ENCODE data around the gene TSPOAP1. TPM values are rescaled to one million over a fixed set of nuclear protein-coding genes. Genes with fewer than 3 reads are reported as not detected.

TSPOAP1 gene
- total and polyA plus RNA-seq, 2 of the 4 experiments (the other 2 are of a cell fraction) = 0.90 to 1.6 TPM

DNA sequence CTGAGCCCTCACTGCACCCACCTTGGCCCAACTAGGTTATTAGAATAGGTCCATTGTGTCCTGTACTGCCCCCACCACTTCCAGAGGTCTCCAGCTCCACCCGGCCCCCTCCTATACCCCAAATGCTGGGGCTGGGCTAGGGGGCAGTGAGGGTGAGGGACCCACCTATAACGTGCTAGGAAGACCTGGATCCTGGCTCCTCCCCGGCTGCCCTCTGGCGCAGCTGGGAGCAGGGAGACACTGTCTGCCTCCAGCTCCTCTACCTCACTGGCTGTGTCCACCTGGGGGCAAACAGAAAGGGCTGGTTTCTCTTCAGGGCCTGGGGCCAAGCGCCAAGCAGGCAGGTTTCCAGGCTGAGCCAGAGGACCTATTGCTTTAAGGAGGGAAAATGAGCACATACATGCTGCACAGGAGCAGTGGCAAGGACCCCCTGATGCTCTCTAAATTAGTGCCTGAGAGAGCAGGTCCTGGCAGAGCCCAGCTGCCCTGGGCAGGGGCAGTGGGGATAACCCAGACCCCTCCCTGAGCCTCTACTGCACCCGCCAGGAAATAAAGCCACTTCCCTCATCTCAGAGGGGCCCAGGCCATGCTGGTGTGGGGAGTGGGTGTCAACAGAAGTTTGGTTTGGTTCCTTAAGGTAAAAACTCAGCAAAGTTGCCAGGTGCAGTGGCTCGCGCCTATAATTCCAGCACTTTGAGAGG is 12.2 kb downstream of the TSPOAP1 start:
- no peaks in the 10 kb centered on the region for H4K20me1 ChIP-seq (ENCODE audit: insufficient read depth, low read length)
- BruUV-seq (replicated peaks) = no TSS peak
- no peak for ATAC-seq (ENCODE audit: low read depth)
- H3K14ac ChIP-seq (replicated peaks; ENCODE audit: low read depth, low read length) = no peak overlapping the region
- no peak overlapping the region for H3K9ac ChIP-seq (ENCODE audit: low read depth, low read length)
- no peak for DNase-seq
- no peak overlapping the region for H2BK5ac ChIP-seq (ENCODE audit: low read depth, low read length, poor library complexity, severe bottlenecking)
- no peak overlapping the region for H3K4ac ChIP-seq (ENCODE audit: low read depth, low read length)
- no peaks in the 10 kb centered on the region for H3K27me3 ChIP-seq (ENCODE audit: control insufficient read depth, insufficient read depth, low read length)
- no peak overlapping the region for H2AFZ ChIP-seq (replicated peaks; ENCODE audit: low read length, poor library complexity)
- dilution Hi-C loops (cut with HindIII; ENCODE audit: low sequenced_read_pairs, unreplicated experiment) (no loop called here), in situ Hi-C loops (cut with MboI; ENCODE audit: low sequenced_read_pairs) (loop anchor here (5.0 kb wide), 2 partner anchors 101 to 131 kb away; partner anchors contain the start of gene RNF43), intact Hi-C loops (cut with micrococcal nuclease) (loop anchor here (2.0 kb wide), 1 partner anchor 36 kb away; the partner anchor contains the start of gene SUPT4H1)
- H3K4me2 ChIP-seq (ENCODE audit: low read depth, low read length) = no peak overlapping the region
- ChIA-PET CTCF (interaction anchor here (1.0 to 1.7 kb wide), 4 partner anchors 24 to 72 kb away, joined by 3 to 6 read pairs (median 4); no protein-coding TSS in a partner anchor), POLR2A (ENCODE audit: unreplicated experiment) (no interaction called here)
- H3K18ac ChIP-seq (ENCODE audit: low read depth, low read length) = no peak overlapping the region
- H2AK9ac ChIP-seq (replicated peaks; ENCODE audit: low read depth, low read length, poor library complexity) = no peak overlapping the region
- no peaks in the 10 kb centered on the region for H3K9me1 ChIP-seq (ENCODE audit: insufficient read depth, low read length)
- H2BK15ac ChIP-seq (ENCODE audit: low read depth, low read length) = no peak overlapping the region
- no peaks in the 10 kb centered on the region for H3K4me1 ChIP-seq (ENCODE audit: control insufficient read depth, insufficient read depth, low read length)
- no peak overlapping the region for H4K5ac ChIP-seq (ENCODE audit: low read depth, low read length)
- no peak overlapping the region for H2AK5ac ChIP-seq (ENCODE audit: low read depth, low read length)
- H3K79me1 ChIP-seq (ENCODE audit: low read depth in 1 of 2, low read length in 2 of 2) = no peaks in the 10 kb centered on the region
- H3K56ac ChIP-seq (ENCODE audit: extremely low read depth, insufficient read depth, low read length) = no peak overlapping the region
- no peak overlapping the region for H3K4me3 ChIP-seq (ENCODE audit: insufficient read depth, low read depth, low read length)
- no CpG with 5 or more reads among the region's 8 CpGs for WGBS, 2 experiments (ENCODE audit: extremely low coverage in 2 of 2, insufficient read length in 1 of 2)
- H3K36me3 ChIP-seq (ENCODE audit: control insufficient read depth, insufficient read depth, low read length) = no peaks in the 10 kb centered on the region
- H4K8ac ChIP-seq (ENCODE audit: low read depth in 2 of 2, low read length in 2 of 2) = no peak overlapping the region
- H3K23ac ChIP-seq (ENCODE audit: low read depth, low read length) = no peak overlapping the region
- no peak overlapping the region for H2BK120ac ChIP-seq (ENCODE audit: low read depth, low read length)
- no peaks in the 10 kb centered on the region for H3K9me3 ChIP-seq (ENCODE audit: control insufficient read depth, insufficient read depth, low read length)
- H3K27ac ChIP-seq (ENCODE audit: insufficient read depth, low read length) = no peak overlapping the region
- TF ChIP-seq RCOR1 (IDR thresholded peaks at IDR 0.05; ENCODE audit: insufficient replicate concordance, low read length) (no peak), MXI1 (IDR thresholded peaks at IDR 0.05; ENCODE audit: borderline replicate concordance, low read depth, low read length) (no peak), CHD1 (IDR thresholded peaks at IDR 0.05; ENCODE audit: low read depth, low read length) (no peak)
- TF ChIP-seq, protein P1, sequence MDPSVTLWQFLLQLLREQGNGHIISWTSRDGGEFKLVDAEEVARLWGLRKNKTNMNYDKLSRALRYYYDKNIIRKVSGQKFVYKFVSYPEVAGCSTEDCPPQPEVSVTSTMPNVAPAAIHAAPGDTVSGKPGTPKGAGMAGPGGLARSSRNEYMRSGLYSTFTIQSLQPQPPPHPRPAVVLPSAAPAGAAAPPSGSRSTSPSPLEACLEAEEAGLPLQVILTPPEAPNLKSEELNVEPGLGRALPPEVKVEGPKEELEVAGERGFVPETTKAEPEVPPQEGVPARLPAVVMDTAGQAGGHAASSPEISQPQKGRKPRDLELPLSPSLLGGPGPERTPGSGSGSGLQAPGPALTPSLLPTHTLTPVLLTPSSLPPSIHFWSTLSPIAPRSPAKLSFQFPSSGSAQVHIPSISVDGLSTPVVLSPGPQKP (IDR thresholded peaks at IDR 0.05; ENCODE audit: borderline replicate concordance, low read depth, low read length) = no peak
- TF ChIP-seq, protein P2, sequence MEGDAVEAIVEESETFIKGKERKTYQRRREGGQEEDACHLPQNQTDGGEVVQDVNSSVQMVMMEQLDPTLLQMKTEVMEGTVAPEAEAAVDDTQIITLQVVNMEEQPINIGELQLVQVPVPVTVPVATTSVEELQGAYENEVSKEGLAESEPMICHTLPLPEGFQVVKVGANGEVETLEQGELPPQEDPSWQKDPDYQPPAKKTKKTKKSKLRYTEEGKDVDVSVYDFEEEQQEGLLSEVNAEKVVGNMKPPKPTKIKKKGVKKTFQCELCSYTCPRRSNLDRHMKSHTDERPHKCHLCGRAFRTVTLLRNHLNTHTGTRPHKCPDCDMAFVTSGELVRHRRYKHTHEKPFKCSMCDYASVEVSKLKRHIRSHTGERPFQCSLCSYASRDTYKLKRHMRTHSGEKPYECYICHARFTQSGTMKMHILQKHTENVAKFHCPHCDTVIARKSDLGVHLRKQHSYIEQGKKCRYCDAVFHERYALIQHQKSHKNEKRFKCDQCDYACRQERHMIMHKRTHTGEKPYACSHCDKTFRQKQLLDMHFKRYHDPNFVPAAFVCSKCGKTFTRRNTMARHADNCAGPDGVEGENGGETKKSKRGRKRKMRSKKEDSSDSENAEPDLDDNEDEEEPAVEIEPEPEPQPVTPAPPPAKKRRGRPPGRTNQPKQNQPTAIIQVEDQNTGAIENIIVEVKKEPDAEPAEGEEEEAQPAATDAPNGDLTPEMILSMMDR (conservative IDR thresholded peaks at IDR 0.05; ENCODE audit: low read depth, low read length) = no peak
- H2BK20ac ChIP-seq (ENCODE audit: low read depth, low read length) = no peak overlapping the region
- H4K91ac ChIP-seq (ENCODE audit: insufficient read depth, low read depth, low read length) = no peak overlapping the region

Measured in IMR-90 (cell line).